IPS DF 6.9 (cell line): ENCODE measurements around the gene KCNB1.

Experiments used
- DNase-seq: peaks from one replicate; pipeline ENCODE4 v3.0.0-alpha.2; 2013; ENCODE audit warnings: low read depth, low spot score
- H3K27ac ChIP-seq: one replicate; pipeline ENCODE4 v1.5.1; 2013; ENCODE audit warnings: low read length, control low read depth
- H3K27me3 ChIP-seq: 2 replicates; pipeline ENCODE4 v1.6.1; 2013; ENCODE audit warnings: mild to moderate bottlenecking, low read length; ENCODE audit not compliant: control insufficient read depth, insufficient read depth
- H3K36me3 ChIP-seq: 2 replicates; pipeline ENCODE4 v1.6.1; 2013; ENCODE audit warnings: low read length; ENCODE audit not compliant: control insufficient read depth, insufficient read depth
- H3K4me1 ChIP-seq: 2 replicates; pipeline ENCODE4 v1.6.1; 2013; ENCODE audit warnings: low read length; ENCODE audit not compliant: control insufficient read depth, insufficient read depth
- H3K4me3 ChIP-seq: 2 replicates; pipeline ENCODE4 v1.5.1; 2013; ENCODE audit warnings: mild to moderate bottlenecking, low read length
- H3K9me3 ChIP-seq: 2 replicates; pipeline ENCODE4 v1.6.1; 2013; ENCODE audit warnings: low read length, inconsistent platforms; ENCODE audit not compliant: control insufficient read depth, insufficient read depth
- WGBS: extraction: QIAGEN DNeasy Blood & Tissue Kit; methylation state at CpG from one replicate; pipeline ENCODE4 v1.1.7; 2013; ENCODE audit warnings: mixed read lengths, missing lambda C conversion rate; ENCODE audit not compliant: insufficient read length, insufficient coverage; 5-methylcytosine and 5-hydroxymethylcytosine counted together

Gene KCNB1

GRCh38 chr20:49337357-49337756 lies 145.1 kb downstream of the KCNB1 start:
- DNase-seq = no peak
- Histone ChIP-seq H3K4me1 (peaks cover 2% of the 10 kb centered on the region), H3K9me3 (no peaks in the 10 kb centered on the region), H3K27me3 (no peaks in the 10 kb centered on the region), H3K27ac (no peak overlapping the region), H3K4me3 (no peak overlapping the region), H3K36me3 (no peaks in the 10 kb centered on the region)
- WGBS = no CpG with 5 or more reads among the region's 7 CpGs

- no peak overlapping the region for H3K4me3 ChIP-seq
- H3K27me3 ChIP-seq = no peaks in the 10 kb centered on the region
- no peaks in the 10 kb centered on the region for H3K36me3 ChIP-seq
- H3K9me3 ChIP-seq = no peaks in the 10 kb centered on the region
- DNase-seq = no peak
- peaks cover 2% of the 10 kb centered on the region for H3K4me1 ChIP-seq
- no peak overlapping the region for H3K27ac ChIP-seq
- no CpG with 5 or more reads among the region's 7 CpGs for WGBS
Measured at GRCh38 chr20:49336786-49337185, 145.7 kb downstream of the KCNB1 start.

GRCh38 chr20:49335476-49335875 lies 147.0 kb downstream of the KCNB1 start:
- H3K36me3 ChIP-seq = no peaks in the 10 kb centered on the region
- no peak for DNase-seq
- no peak overlapping the region for H3K27ac ChIP-seq
- H3K9me3 ChIP-seq = no peaks in the 10 kb centered on the region
- H3K27me3 ChIP-seq = no peaks in the 10 kb centered on the region
- no CpG with 5 or more reads among the region's 12 CpGs for WGBS
- peaks cover 2% of the 10 kb centered on the region for H3K4me1 ChIP-seq
- no peak overlapping the region for H3K4me3 ChIP-seq

GRCh38 chr20:49330701-49331615 lies 151.5 kb downstream of the KCNB1 start:
- Histone ChIP-seq H3K4me1 (peaks cover 2% of the 10 kb centered on the region), H3K27ac (no peak overlapping the region), H3K27me3 (no peaks in the 10 kb centered on the region), H3K36me3 (no peaks in the 10 kb centered on the region), H3K9me3 (no peaks in the 10 kb centered on the region), H3K4me3 (no peak overlapping the region)
- DNase-seq = no peak
- 100% methylated on average over 1 of the region's 3 CpGs for WGBS

GRCh38 chr20:49328790-49329189 lies 153.7 kb downstream of the KCNB1 start:
- Histone ChIP-seq H3K4me1 (peaks cover 2% of the 10 kb centered on the region), H3K4me3 (no peak overlapping the region), H3K27me3 (no peaks in the 10 kb centered on the region), H3K27ac (no peak overlapping the region), H3K9me3 (no peaks in the 10 kb centered on the region), H3K36me3 (no peaks in the 10 kb centered on the region)
- DNase-seq = no peak

GRCh38 chr20:49326026-49326425 lies 156.4 kb downstream of the KCNB1 start:
- no peak for DNase-seq

GRCh38 chr20:49324306-49324705 lies 158.2 kb downstream of the KCNB1 start:
- Histone ChIP-seq H3K4me1 (peaks cover under 1% of the 10 kb centered on the region), H3K27me3 (peaks cover 5% of the 10 kb centered on the region; the same call in 1 of the 2 replicates), H3K27ac (no peak overlapping the region), H3K9me3 (no peaks in the 10 kb centered on the region), H3K36me3 (no peaks in the 10 kb centered on the region), H3K4me3 (no peak overlapping the region)
- no peak for DNase-seq
- WGBS = no CpG with 5 or more reads among the region's 5 CpGs

More at GRCh38 chr20:49326026-49326425, 156.4 kb downstream of the KCNB1 start:
- no peaks in the 10 kb centered on the region for H3K9me3 ChIP-seq
- H3K27me3 ChIP-seq = no peaks in the 10 kb centered on the region
- no peaks in the 10 kb centered on the region for H3K36me3 ChIP-seq
- no peak overlapping the region for H3K27ac ChIP-seq
- no peaks in the 10 kb centered on the region; the same call in none of the 2 replicates for H3K4me1 ChIP-seq
- WGBS = no CpG with 5 or more reads among the region's 10 CpGs
- no peak overlapping the region for H3K4me3 ChIP-seq

- no CpG with 5 or more reads among the region's 9 CpGs for WGBS
- Histone ChIP-seq H3K27me3 (peaks cover 10% of the 10 kb centered on the region; the same call in 1 of the 2 replicates), H3K27ac (no peak overlapping the region), H3K4me3 (no peak overlapping the region), H3K9me3 (no peaks in the 10 kb centered on the region), H3K4me1 (peaks cover 2% of the 10 kb centered on the region), H3K36me3 (no peaks in the 10 kb centered on the region)
- DNase-seq = no peak
Measured at GRCh38 chr20:49323622-49324238, 158.7 kb downstream of the KCNB1 start.

GRCh38 chr20:49320460-49320859 lies 162.0 kb downstream of the KCNB1 start:
- no CpG with 5 or more reads among the region's 1 CpG for WGBS
- Histone ChIP-seq H3K27ac (no peak overlapping the region), H3K4me1 (peaks cover 2% of the 10 kb centered on the region; the same call in 1 of the 2 replicates), H3K9me3 (no peaks in the 10 kb centered on the region), H3K4me3 (no peak overlapping the region), H3K36me3 (no peaks in the 10 kb centered on the region), H3K27me3 (peaks cover 23% of the 10 kb centered on the region; the same call in 1 of the 2 replicates)
- DNase-seq = peak; percentile 70

GRCh38 chr20:49319208-49319809 lies 163.2 kb downstream of the KCNB1 start:
- Histone ChIP-seq H3K27ac (no peak overlapping the region), H3K27me3 (peaks cover 23% of the 10 kb centered on the region; the same call in 1 of the 2 replicates), H3K4me3 (no peak overlapping the region; the same call in 1 of the 2 replicates), H3K4me1 (peaks cover 2% of the 10 kb centered on the region; the same call in 1 of the 2 replicates), H3K36me3 (no peaks in the 10 kb centered on the region), H3K9me3 (no peaks in the 10 kb centered on the region)
- no peak for DNase-seq
- no CpG with 5 or more reads among the region's 25 CpGs for WGBS
